Heart right ventricle (tissue), 16 donors: ENCODE results near the gene INSM1. TPM values are rescaled to one million over a fixed set of nuclear protein-coding genes. Genes with fewer than 3 reads are reported as not detected.
"Not testable (repeated sequence)": the region's sequence is repeated elsewhere in the genome, so short reads cannot be mapped to it uniquely, and the experiment has no call there.

ENCODE experiments used
- ATAC-seq, 8 donors: fragments of 200-7000 bp; cut with Tn5 transposase; one replicate each; pipeline ENCODE4 v1.9.1; 2020; ENCODE audit warnings: mild to moderate bottlenecking in 8 of 8, moderate library complexity in 8 of 8, moderate number of reproducible peaks in 1 of 8
- DNase-seq, 2 donors: peaks; one replicate each; pipeline ENCODE4 v3.0.0-alpha.2; 2020
- H3K27ac ChIP-seq, 10 donors: fragments of 200-600 bp; sonication (generic) in 2 of 10; one replicate each; pipeline versions ENCODE4 v1.5.0 to v1.8.0; 2020 to 2022; ENCODE audit warnings: mild to moderate bottlenecking in 3 of 10
- H3K27me3 ChIP-seq, 7 donors: fragments of 200-600 bp; one replicate each; pipeline ENCODE4 v1.8.0; 2021 to 2022; ENCODE audit warnings: mild to moderate bottlenecking in 2 of 7
- H3K36me3 ChIP-seq, 9 donors: fragments of 200-600 bp; sonication (generic) in 1 of 9; one replicate each; pipeline versions ENCODE4 v1.5.0 to v1.8.0; 2020 to 2022; ENCODE audit warnings: mild to moderate bottlenecking in 2 of 9
- H3K4me1 ChIP-seq, 9 donors: fragments of 200-600 bp; sonication (generic) in 1 of 9; one replicate each; pipeline versions ENCODE4 v1.5.0 to v1.8.0; 2020 to 2022; ENCODE audit warnings: mild to moderate bottlenecking in 4 of 9
- H3K4me3 ChIP-seq, 10 donors: fragments of 200-600 bp; sonication (generic) in 2 of 10; one replicate each; pipeline versions ENCODE4 v1.5.0 to v1.8.0; 2020 to 2022; ENCODE audit warnings: mild to moderate bottlenecking in 7 of 10, moderate library complexity in 2 of 10
- H3K9me3 ChIP-seq, 11 donors: fragments of 200-600 bp in 10 of 11; sonication (generic) in 2 of 11; one replicate each; pipeline versions ENCODE4 v1.5.0 to v1.8.0; 2013 to 2022; ENCODE audit warnings: mild to moderate bottlenecking in 2 of 11, control low read depth in 1 of 11, moderate library complexity in 1 of 11
- CTCF ChIP-seq, 9 donors: fragments of 200-600 bp; sonication (generic) in 2 of 9; IDR thresholded peaks; one replicate each; pipeline versions ENCODE4 v1.5.0 to v1.8.0; 2021 to 2022; ENCODE audit warnings: antibody characterized with exemption in 9 of 9, mild to moderate bottlenecking in 5 of 9, moderate library complexity in 1 of 9
- WGBS, 2 donors: extraction: QIAGEN DNeasy Blood & Tissue Kit; methylation state at CpG; one replicate each; pipeline ENCODE4 v1.1.7; 2013; ENCODE audit warnings: inconsistent platforms in 1 of 2; 5-methylcytosine and 5-hydroxymethylcytosine counted together
- intact Hi-C, 10 donors: fragments of 100-400 bp; cut with DNase I; formaldehyde crosslinking; loops; one replicate each; pipeline versions ENCODE4 v1.11.1 to v1.14.2; 2022
- polyA plus RNA-seq, 2 donors: library from polyadenylated mRNA; stranded (reverse); fragments of 200-250 nt; gene quantifications; one replicate each; pipeline ENCODE4 v1.2.3, GENCODE V29; 2013
- total RNA-seq, 10 donors: library from RNA; stranded (reverse); fragmentation: NEBNext Ultra II Directional in 3 of 10; extraction: Animal tissue kit (Norgen Biotek cat#: 25700) in 3 of 10; gene quantifications; one replicate each; pipeline versions ENCODE4 v1.2.1 to v1.2.4, GENCODE V29; 2021 to 2023
- donor health status: Arrhythmogenic right ventricular cardiomyopathy.
- donor health status: ischemic (EF 13 %, LVEDD 7.1; RV severe dilation, severe dysfunction).
- donor health status: healthy with polysubstance abuse.
- donor health status: DM: no; HTN: yes; CAD: no.
- donor health status: DM: no; HTN: no; CAD: no.
- donor health status: ischemic (EF 25% LVEDD 6.9; RV normal size, moderate dysfunction).
- donor health status: ischemic (EF 25% LVEDD 5.7; RV mildly dilated, moderate dysfunction).
- donor health status: healthy.
- donor health status: DM: yes; HTN: yes; CAD: no.
- donor health status: Ischemic cardiomyopathy.
- donor health status: ischemic (EF 35%, LVEDD 5.7; RV mildly dilated, moderate dysfunction).
- donor health status: nonischemic (EF 11% LVEDD 7.7; RV severe dilation, severe dysfunction).
- donor health status: DM: yes; HTN: yes; CAD: no.
- donor health status: PGD.
- donor health status: ischemic (EF 29% LVEDD 5.4; RV normal size, mild dysfunction).
- donor health status: nonischemic (EF 23%, LVEDD 6.1; RV moderate dilation, normal function).

INSM1 gene
- total and polyA plus RNA-seq, 12 donors = 0.01 to 0.09 (median 0.07) TPM; not detected in 9

- WGBS, 2 donors = 54 to 59% methylated on average over 7 of the region's 7 CpGs
- H3K4me1 ChIP-seq = no peaks in the 10 kb centered on the region
These were observed 24.0 kb upstream of the INSM1 start for GRCh38 chr20:20343932-20344331.

DNA sequence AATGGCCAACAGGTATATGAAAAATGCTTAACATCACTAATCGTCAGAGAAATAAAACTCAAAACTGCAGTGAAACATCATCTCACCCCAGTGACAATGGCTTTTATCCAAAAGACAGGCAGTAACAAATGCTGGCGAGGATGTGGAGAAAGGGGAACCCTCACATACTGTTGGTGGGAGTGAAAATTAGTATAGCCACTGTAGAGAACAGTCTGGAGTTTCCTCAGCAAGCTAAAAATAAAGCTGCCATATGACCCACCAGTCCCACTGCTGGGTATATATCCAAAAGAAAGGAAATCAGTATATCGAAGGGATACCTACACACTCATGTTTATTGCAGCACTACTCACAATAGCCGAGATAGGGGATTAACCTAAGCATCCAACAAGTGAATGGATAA lies 23.4 kb upstream of the INSM1 start:
- no peak for TF ChIP-seq CTCF (IDR thresholded peaks at IDR 0.05)
- 82 to 85% methylated on average over 4 of the region's 4 CpGs for WGBS, 2 donors
- Histone ChIP-seq H3K4me1 (no peaks in the 10 kb centered on the region), H3K36me3 (no peaks in the 10 kb centered on the region), H3K27me3 (peaks cover 0 to 5% (median 0%) of the 10 kb centered on the region in 7 donors), H3K27ac (no peak overlapping the region), H3K4me3 (no peak overlapping the region), H3K9me3 (peaks cover 0 to 27% (median 9%) of the 10 kb centered on the region in 11 donors)
- no peak for ATAC-seq
- no peak for DNase-seq
- intact Hi-C loops = no loop called here

More at GRCh38 chr20:20343932-20344331, 24.0 kb upstream of the INSM1 start:
- no peak for TF ChIP-seq CTCF (IDR thresholded peaks at IDR 0.05)
- no peak overlapping the region for H3K4me3 ChIP-seq
- DNase-seq (no peak), ATAC-seq (no peak)
- no peaks in the 10 kb centered on the region for H3K36me3 ChIP-seq
- peaks cover 0 to 5% (median 0%) of the 10 kb centered on the region in 7 donors for H3K27me3 ChIP-seq
- intact Hi-C loops = no loop called here
- H3K9me3 ChIP-seq = peaks cover 0 to 23% (median 9%) of the 10 kb centered on the region in 11 donors
- H3K27ac ChIP-seq = no peak overlapping the region

GRCh38 chr20:20353576-20353975 lies 14.3 kb upstream of the INSM1 start:
- peaks cover 0 to 12% (median 0%) of the 10 kb centered on the region in 11 donors for H3K9me3 ChIP-seq
- no peak for TF ChIP-seq CTCF (IDR thresholded peaks at IDR 0.05)

GRCh38 chr20:20355503-20355902 lies 12.4 kb upstream of the INSM1 start:
- H3K27me3 ChIP-seq = peaks cover 0 to 19% (median 0%) of the 10 kb centered on the region in 7 donors
- intact Hi-C loops, ATAC-seq, DNase-seq, H3K4me3 ChIP-seq, H3K27ac ChIP-seq, H3K36me3 ChIP-seq, H3K9me3 ChIP-seq, H3K4me1 ChIP-seq: not testable (repeated sequence)

More at GRCh38 chr20:20353576-20353975, 14.3 kb upstream of the INSM1 start:
- 74 to 78% methylated on average over 3 of the region's 3 CpGs for WGBS, 2 donors
- Histone ChIP-seq H3K4me3 (no peak overlapping the region), H3K27ac (no peak overlapping the region), H3K4me1 (no peaks in the 10 kb centered on the region), H3K36me3 (no peaks in the 10 kb centered on the region), H3K27me3 (peaks cover 0 to 2% (median 0%) of the 10 kb centered on the region in 7 donors)
- ATAC-seq = no peak
- intact Hi-C loops = no loop called here
- DNase-seq = no peak

- TF ChIP-seq CTCF (IDR thresholded peaks at IDR 0.05) = no peak
- intact Hi-C loops = no loop called here
- Histone ChIP-seq H3K27me3 (peaks cover 0 to 46% (median 25%) of the 10 kb centered on the region in 7 donors), H3K4me1 (peaks cover 0 to 13% (median 5%) of the 10 kb centered on the region in 9 donors), H3K36me3 (no peaks in the 10 kb centered on the region), H3K27ac (no peak overlapping the region), H3K9me3 (peaks cover 0 to 4% (median 0%) of the 10 kb centered on the region in 11 donors), H3K4me3 (no peak overlapping the region)
- no peak for ATAC-seq
- no peak for DNase-seq
These were observed 9.1 kb upstream of the INSM1 start for GRCh38 chr20:20358801-20359200.
